A673 (cell line): ENCODE results near the gene DRC7. TPM values are rescaled to one million over a fixed set of nuclear protein-coding genes. Genes with fewer than 3 reads are reported as not detected.

Experiments used
- BruUV-seq: library from RNA; stranded (reverse); fragments of 400-500 nt; replicated peaks from 2 replicates; lab custom pipeline; 2021; lab: Mats Ljungman, UMichigan
- CTCF ChIA-PET: fragments of 300-600 bp; sonication (Branson Sonifier 250); formaldehyde crosslinking; loops from one replicate; lab custom pipeline; 2022; ENCODE audit warnings: antibody characterized with exemption; lab: Charles Lee
- POLR2A ChIA-PET: fragments of 300-600 bp; sonication (Branson Sonifier 250); formaldehyde crosslinking; loops from one replicate; lab custom pipeline; 2022; ENCODE audit warnings: antibody characterized with exemption; ENCODE audit not compliant: low non-redundant PET; lab: Charles Lee
- DNase-seq: peaks from one replicate; pipeline ENCODE4 v3.0.0-alpha.2; 2015; ENCODE audit warnings: low spot score
- H3K27ac ChIP-seq: fragments of 200-600 bp; sonication (generic); 2 replicates; pipeline ENCODE4 v1.5.1; 2016; ENCODE audit warnings: mixed run types, low read depth, mild to moderate bottlenecking, mixed read lengths, antibody characterized with exemption, low read length; ENCODE audit not compliant: poor library complexity, severe bottlenecking
- H3K27me3 ChIP-seq: fragments of 200-600 bp; sonication (generic); replicated peaks from 2 replicates; pipeline ENCODE4 v1.6.1; 2017; ENCODE audit warnings: mixed run types, low read depth, mild to moderate bottlenecking, mixed read lengths, antibody characterized with exemption, low read length; ENCODE audit not compliant: insufficient read depth, poor library complexity
- H3K36me3 ChIP-seq: fragments of 200-600 bp; sonication (generic); 2 replicates; pipeline ENCODE4 v1.6.1; 2016; ENCODE audit warnings: mixed run types, mild to moderate bottlenecking, mixed read lengths, antibody characterized with exemption, low read length; ENCODE audit not compliant: insufficient read depth, poor library complexity, severe bottlenecking
- H3K4me1 ChIP-seq: fragments of 200-600 bp; sonication (generic); 2 replicates; pipeline ENCODE4 v1.6.1; 2017; ENCODE audit warnings: mixed run types, mild to moderate bottlenecking, mixed read lengths, antibody characterized with exemption, low read length; ENCODE audit not compliant: insufficient read depth, poor library complexity, severe bottlenecking
- H3K4me3 ChIP-seq: fragments of 200-600 bp; sonication (generic); 2 replicates; pipeline ENCODE4 v1.5.1; 2016; ENCODE audit warnings: low read depth, mixed run types, mild to moderate bottlenecking, mixed read lengths, low read length; ENCODE audit not compliant: poor library complexity, severe bottlenecking
- H3K9me3 ChIP-seq: fragments of 200-600 bp; sonication (generic); 2 replicates; pipeline ENCODE4 v1.6.1; 2016; ENCODE audit warnings: mixed run types, low read depth, mild to moderate bottlenecking, mixed read lengths, antibody characterized with exemption, low read length; ENCODE audit not compliant: poor library complexity, severe bottlenecking
- CTCF ChIP-seq: fragments of 300-800, 200-600 bp; sonication (generic); conservative IDR thresholded peaks from 2 replicates; pipeline ENCODE4 v1.5.1; 2017; ENCODE audit warnings: low read depth, mild to moderate bottlenecking, antibody characterized with exemption, low read length, moderate library complexity, mixed read lengths
- EZH2 ChIP-seq: fragments of 200-600 bp; sonication (generic); IDR thresholded peaks from 2 replicates; pipeline ENCODE4 v1.6.1; 2017; ENCODE audit warnings: borderline replicate concordance, low read depth, mild to moderate bottlenecking, mixed read lengths, antibody characterized with exemption, low read length; ENCODE audit not compliant: poor library complexity, severe bottlenecking
- intact Hi-C: fragments of 100-400 bp; cut with micrococcal nuclease; formaldehyde crosslinking; loops from one replicate; pipeline ENCODE4 v1.10.0; 2022; ENCODE audit not compliant: unreplicated experiment
- total RNA-seq: library from RNA; stranded (reverse); gene quantifications from 2 replicates; pipeline ENCODE4 v1.2.3, GENCODE V29; 2021

DRC7 gene
- total RNA-seq, 1 experiment from 2014 or later, result not detected

DNA sequence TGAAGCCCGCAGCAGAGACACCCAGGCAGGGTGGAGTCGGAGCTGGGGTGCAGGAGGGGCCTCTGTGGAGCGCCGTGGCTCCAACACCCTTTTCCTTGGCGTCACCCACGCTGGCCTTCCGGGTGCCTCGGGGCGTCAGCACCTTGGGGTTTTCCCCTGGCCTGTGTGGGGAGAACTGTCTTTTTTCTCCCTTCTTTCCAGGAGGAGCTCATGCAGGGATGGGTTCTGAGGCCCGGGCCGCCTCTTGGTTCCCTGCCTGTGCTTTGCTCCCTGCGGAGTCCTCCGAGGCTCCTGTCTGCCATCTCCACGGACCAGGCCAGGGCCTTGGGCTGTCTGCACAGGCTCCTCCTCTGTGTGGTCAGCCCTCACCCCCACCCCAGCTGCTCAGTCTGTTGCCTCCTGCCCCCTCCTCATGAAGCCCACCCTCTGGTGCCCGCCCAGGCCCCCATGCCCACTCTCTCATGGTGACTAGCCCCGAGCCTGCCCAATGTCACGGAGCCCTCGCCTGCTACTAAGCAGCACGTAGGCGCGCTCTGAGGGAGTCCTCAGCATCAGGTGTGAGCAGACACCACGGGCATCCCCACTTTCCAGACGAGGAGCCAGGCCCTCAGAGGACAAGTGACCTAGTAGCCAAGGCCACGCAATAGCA is 45.9 kb downstream of the DRC7 start:
- no peak for TF ChIP-seq CTCF
- no peaks in the 10 kb centered on the region for H3K9me3 ChIP-seq
- H3K27ac ChIP-seq, result peak overlapping the region; percentile 53
- no TSS peak for BruUV-seq
- ChIA-PET POLR2A (no interaction called here), CTCF (no interaction called here)
- no peaks in the 10 kb centered on the region for H3K27me3 ChIP-seq
- H3K36me3 ChIP-seq, result peaks cover 43% of the 10 kb centered on the region
- peaks cover 46% of the 10 kb centered on the region for H3K4me1 ChIP-seq
- intact Hi-C loops, result loop anchor here (5.0 kb wide), 1 partner anchor 107 kb away; no protein-coding TSS in a partner anchor
- no peak overlapping the region for H3K4me3 ChIP-seq
- no peak for DNase-seq

DNA sequence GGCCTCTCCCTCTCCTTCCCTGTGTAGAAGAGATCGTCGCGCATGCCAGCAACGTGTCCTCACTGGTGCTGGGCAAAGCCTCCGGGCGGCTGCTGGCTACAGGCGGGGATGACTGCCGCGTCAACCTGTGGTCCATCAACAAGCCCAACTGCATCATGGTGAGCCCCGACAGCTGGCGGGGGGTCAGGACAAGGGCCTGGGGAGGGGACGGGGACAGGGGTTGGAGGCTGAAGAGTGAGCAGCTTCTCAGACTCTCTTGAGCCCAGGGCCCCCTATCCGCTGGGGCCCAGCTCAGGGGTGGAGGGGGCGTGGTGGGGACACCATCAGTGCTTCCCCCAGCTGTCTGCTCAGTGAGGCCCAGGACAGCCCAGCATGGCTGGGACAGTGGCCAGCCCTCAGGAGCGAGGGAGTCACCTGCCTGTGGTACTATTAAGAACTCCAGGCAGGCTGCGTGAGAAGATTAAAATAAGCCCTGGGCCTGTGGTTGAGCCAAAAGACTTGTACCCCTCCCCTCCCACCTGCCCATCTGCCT is 47.1 kb downstream of the DRC7 start:
- Histone ChIP-seq H3K4me3 (no peak overlapping the region), H3K9me3 (no peaks in the 10 kb centered on the region), H3K27ac (peak overlapping the region; percentile 53), H3K4me1 (peaks cover 44% of the 10 kb centered on the region), H3K36me3 (peaks cover 47% of the 10 kb centered on the region), H3K27me3 (no peaks in the 10 kb centered on the region)
- intact Hi-C loops, result loop anchor here (5.0 kb wide), 1 partner anchor 106 kb away; no protein-coding TSS in a partner anchor
- TF ChIP-seq CTCF (no peak), EZH2 (no peak)
- BruUV-seq, result no TSS peak
- DNase-seq, result peak; percentile 42
- CTCF ChIA-PET, result no interaction called here
- POLR2A ChIA-PET, result no interaction called here

GRCh38 chr16:57742543-57742942 is 47.9 kb downstream of the DRC7 start:
- ChIA-PET POLR2A (no interaction called here), CTCF (interaction anchor here (1.4 kb wide), 1 partner anchor 15 kb away, joined by 4 read pairs; no protein-coding TSS in a partner anchor)
- no peaks in the 10 kb centered on the region for H3K27me3 ChIP-seq
- TF ChIP-seq CTCF (no peak), EZH2 (no peak)
- H3K27ac ChIP-seq, result peak overlapping the region; percentile 69
- intact Hi-C loops, result loop anchor here (5.0 kb wide), 1 partner anchor 105 kb away; no protein-coding TSS in a partner anchor
- no peak overlapping the region for H3K4me3 ChIP-seq
- no TSS peak for BruUV-seq
- peak; percentile 96 for DNase-seq
- peaks cover 42% of the 10 kb centered on the region for H3K36me3 ChIP-seq
- peaks cover 38% of the 10 kb centered on the region for H3K4me1 ChIP-seq
- H3K9me3 ChIP-seq, result no peaks in the 10 kb centered on the region
